ENCODE measurements around the gene FAM20B. TPM values are rescaled to one million over a fixed set of nuclear protein-coding genes. Genes with fewer than 3 reads are reported as not detected.

The FAM20B gene
- total and polyA plus RNA-seq, 8 donors = 32.8 to 37.2 (median 35.8) TPM

DNA sequence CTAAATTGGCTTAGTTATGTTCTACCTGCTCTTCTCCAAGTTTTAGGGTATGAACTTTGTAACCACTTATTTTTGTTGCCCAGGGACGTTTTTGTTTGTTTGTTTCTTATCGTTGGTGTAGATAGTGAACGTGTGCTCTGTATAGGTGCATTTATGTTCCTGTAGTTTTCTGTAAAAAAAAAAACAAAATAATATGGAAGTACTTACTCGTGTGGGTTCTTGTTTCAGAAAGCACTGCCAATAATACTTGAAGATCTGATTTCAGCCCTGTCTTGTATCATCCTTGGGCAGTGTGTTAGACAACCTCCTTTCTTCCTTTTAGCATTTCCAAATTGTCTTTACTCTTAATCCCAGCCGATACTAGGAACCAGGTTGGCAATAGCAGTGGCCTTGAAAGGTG is 4.4 kb downstream of the FAM20B start:
- ATAC-seq (no peak), DNase-seq (no peak)
- TF ChIP-seq, protein P1, sequence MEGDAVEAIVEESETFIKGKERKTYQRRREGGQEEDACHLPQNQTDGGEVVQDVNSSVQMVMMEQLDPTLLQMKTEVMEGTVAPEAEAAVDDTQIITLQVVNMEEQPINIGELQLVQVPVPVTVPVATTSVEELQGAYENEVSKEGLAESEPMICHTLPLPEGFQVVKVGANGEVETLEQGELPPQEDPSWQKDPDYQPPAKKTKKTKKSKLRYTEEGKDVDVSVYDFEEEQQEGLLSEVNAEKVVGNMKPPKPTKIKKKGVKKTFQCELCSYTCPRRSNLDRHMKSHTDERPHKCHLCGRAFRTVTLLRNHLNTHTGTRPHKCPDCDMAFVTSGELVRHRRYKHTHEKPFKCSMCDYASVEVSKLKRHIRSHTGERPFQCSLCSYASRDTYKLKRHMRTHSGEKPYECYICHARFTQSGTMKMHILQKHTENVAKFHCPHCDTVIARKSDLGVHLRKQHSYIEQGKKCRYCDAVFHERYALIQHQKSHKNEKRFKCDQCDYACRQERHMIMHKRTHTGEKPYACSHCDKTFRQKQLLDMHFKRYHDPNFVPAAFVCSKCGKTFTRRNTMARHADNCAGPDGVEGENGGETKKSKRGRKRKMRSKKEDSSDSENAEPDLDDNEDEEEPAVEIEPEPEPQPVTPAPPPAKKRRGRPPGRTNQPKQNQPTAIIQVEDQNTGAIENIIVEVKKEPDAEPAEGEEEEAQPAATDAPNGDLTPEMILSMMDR (IDR thresholded peaks at IDR 0.05) = no peak
- intact Hi-C loops (cut with DNase I) = no loop called here
- no peak overlapping the region for H3K4me3 ChIP-seq
- no peaks in the 10 kb centered on the region for H3K36me3 ChIP-seq
- H3K9me3 ChIP-seq = no peaks in the 10 kb centered on the region
- peaks cover 13 to 62% of the 10 kb centered on the region in 2 donors for H3K4me1 ChIP-seq
- H3K27me3 ChIP-seq = no peaks in the 10 kb centered on the region
- H3K27ac ChIP-seq = no peak overlapping the region

DNA sequence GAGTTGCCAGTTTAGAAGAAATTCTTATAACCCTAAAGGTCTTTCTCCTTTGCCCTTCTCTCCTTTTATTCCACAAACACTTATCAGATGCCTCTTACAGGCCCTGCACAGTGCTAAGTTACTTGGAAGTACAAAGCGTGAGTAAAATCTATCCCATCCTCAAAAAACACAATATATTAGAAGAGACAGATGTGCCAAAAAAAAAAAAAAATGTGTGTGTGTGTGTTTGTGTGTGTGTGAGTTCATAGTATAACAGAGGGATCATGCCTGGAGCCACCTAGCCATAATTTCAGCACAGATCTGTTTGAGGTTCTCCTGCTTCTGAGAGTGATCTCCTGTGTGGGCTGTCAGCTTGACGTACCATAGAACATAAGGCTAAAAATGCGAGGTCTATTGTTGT is 5.0 kb downstream of the FAM20B start:
- ATAC-seq (no peak), DNase-seq (no peak)
- peaks cover 13 to 67% of the 10 kb centered on the region in 2 donors for H3K4me1 ChIP-seq
- no peaks in the 10 kb centered on the region for H3K9me3 ChIP-seq
- no peak overlapping the region for H3K4me3 ChIP-seq
- H3K36me3 ChIP-seq = no peaks in the 10 kb centered on the region
- TF ChIP-seq, protein P1 (IDR thresholded peaks at IDR 0.05) = no peak
- intact Hi-C loops (cut with DNase I) = no loop called here
- no peak overlapping the region for H3K27ac ChIP-seq
- H3K27me3 ChIP-seq = no peaks in the 10 kb centered on the region

DNA sequence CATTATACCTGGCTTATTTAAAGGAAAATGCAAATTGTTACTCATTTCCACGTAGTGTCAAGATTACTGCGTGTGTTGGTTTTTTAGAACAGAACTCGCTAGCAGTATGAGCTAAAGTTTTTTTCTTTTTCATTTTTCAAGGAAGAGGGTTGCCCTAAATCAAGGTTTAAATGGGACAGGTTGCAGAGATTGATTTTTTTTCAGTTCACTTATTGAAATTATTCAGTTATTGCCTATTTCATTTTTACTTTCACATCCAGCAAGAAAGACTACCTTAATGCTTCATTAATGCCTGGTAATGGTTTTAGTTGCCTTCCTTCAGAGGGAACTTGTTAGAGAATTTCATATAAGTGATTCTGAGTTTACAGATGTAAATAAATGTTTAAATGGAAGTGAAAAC is 5.6 kb downstream of the FAM20B start:
- H3K4me1 ChIP-seq = peaks cover 13 to 67% of the 10 kb centered on the region in 2 donors
- DNase-seq = no peak
- H3K27ac ChIP-seq = no peak overlapping the region
- intact Hi-C loops (cut with DNase I) = no loop called here
- TF ChIP-seq, protein P1 (IDR thresholded peaks at IDR 0.05) = no peak
- no peaks in the 10 kb centered on the region for H3K27me3 ChIP-seq
- no peak overlapping the region for H3K4me3 ChIP-seq
- ATAC-seq = no peak
- no peaks in the 10 kb centered on the region for H3K36me3 ChIP-seq
- H3K9me3 ChIP-seq = no peaks in the 10 kb centered on the region

DNA sequence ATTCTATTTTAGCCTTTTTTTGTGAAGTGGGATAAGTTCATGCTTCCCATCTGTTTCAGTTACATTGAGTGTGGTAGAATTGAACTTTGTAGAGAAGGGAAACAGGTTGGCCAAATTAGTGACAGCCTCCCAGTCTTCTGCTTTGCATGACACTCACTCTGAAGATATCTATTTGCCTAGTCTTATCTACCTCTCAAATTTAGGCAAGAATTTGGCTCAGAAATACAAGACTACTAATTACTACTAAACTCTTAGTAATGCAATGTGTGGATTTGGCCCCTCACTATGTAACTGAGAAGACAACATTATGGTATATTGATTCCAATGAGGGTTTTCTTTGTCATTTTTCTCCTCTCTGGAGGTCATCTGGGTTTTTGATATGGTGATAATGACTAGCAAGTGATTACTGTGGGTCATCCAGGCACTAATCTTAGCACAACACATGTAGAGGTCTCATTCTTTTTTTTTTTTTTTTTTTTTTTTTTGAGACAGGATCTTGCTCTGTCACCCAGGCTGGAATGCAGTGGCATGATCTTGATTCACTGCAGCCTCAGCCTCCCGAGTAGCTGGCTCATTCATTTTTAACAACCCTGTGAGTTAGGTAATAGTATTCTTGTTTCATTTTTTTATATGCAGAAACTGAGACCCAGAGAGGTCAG is 6.3 kb downstream of the FAM20B start:
- Histone ChIP-seq H3K9me3 (no peaks in the 10 kb centered on the region), H3K27ac (no peak overlapping the region), H3K36me3 (no peaks in the 10 kb centered on the region), H3K4me1 (peaks cover 11 to 66% of the 10 kb centered on the region in 2 donors), H3K27me3 (no peaks in the 10 kb centered on the region), H3K4me3 (no peak overlapping the region)
- no peak for ATAC-seq
- intact Hi-C loops (cut with DNase I) = no loop called here
- TF ChIP-seq, protein P1 (IDR thresholded peaks at IDR 0.05) = no peak
- DNase-seq = no peak

DNA sequence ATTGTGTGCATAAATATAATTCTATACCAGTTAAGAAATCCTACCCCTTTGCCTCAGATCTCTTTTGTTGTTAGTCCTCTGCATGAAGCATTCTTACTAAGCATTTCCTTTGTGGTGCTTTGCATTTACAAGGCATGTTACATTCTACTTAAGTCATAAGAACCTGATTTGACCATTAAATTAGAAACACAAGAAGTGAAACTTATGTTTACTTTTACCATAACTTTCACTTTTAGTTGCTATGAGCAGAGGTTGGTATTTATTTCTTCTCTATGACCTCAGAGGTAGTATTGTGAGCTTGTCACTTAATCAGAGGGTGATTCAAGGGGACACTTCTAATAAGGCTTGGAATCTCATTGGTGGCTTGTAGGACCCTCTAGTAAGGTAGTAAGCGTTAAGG is 9.0 kb downstream of the FAM20B start:
- TF ChIP-seq, protein P1 (IDR thresholded peaks at IDR 0.05) = no peak
- ATAC-seq = peak; percentile 62
- peaks cover 11 to 64% of the 10 kb centered on the region in 2 donors for H3K4me1 ChIP-seq
- H3K9me3 ChIP-seq = no peaks in the 10 kb centered on the region
- intact Hi-C loops (cut with DNase I) = no loop called here
- H3K4me3 ChIP-seq = no peak overlapping the region
- H3K27ac ChIP-seq = peak overlapping the region in 1 of 2 donors; percentile 38
- peak in 1 of 4 donors; percentile 35 for DNase-seq
- H3K36me3 ChIP-seq = no peaks in the 10 kb centered on the region
- H3K27me3 ChIP-seq = no peaks in the 10 kb centered on the region
